SW 1271 (cell line): Measurements from ENCODE around the gene KIF5A.
"Not testable (repeated sequence)": the region's sequence is repeated elsewhere in the genome, so short reads cannot be mapped to it uniquely, and the experiment has no call there.

Experiments
- DNase-seq, 2 experiments: peaks; one replicate each; lab custom pipeline; 2025; lab: John Stamatoyannopoulos, UW

Gene KIF5A

GRCh38 chr12:57584050-57584449 lies 34.2 kb downstream of the KIF5A start:
- DNase-seq = no peak

GRCh38 chr12:57584690-57585089 lies 34.8 kb downstream of the KIF5A start:
- no peak for DNase-seq

DNA sequence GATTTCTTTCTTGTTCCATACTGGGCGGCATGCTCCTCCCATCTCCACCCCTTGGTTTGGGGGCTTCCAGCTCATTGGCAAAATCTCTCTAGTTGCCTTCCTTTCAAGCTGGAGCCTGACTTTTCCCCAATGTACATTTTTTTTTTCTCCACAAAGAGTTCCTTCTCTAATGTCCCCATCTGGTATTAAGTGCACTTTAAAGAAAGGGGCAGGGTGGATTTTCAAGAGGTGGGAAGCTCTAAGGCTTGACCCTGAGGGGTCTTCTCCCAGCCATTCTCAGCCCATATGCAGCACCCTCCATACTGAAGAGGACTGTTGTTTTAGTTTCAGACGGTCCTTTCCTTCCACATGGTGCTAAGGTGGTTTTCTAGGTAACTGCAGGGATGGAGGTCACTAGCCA lies 35.3 kb downstream of the KIF5A start:
- DNase-seq = no peak

- no peak for DNase-seq
Observed at GRCh38 chr12:57586128-57586527, 36.3 kb downstream of the KIF5A start.

DNA sequence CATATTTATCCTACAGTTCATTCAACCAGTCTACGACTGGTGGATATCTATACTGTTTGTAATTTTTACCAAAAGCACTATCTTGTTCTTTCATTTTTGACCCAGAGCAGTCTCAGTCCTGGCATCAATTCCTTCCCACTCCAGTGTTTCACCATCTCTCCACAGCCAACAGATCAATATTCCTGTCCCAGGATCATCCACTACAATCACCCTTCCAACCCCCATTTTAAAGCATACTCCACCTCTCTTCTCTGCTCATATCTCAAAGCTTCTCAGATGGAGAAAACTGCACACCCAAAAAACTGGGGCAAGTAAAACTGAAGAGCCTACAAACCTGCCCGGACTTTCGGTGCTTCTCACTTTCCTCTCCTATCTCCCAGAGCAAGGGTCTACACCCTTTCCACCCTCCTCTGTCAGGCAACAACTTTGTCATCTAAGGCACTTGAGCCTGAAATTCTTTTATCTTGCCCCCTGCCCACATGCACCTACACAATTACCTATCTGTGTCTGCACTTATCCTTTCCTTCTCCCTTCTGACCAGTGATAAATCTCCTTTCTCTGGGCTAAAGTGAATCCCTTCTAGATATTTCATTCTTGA lies 37.1 kb downstream of the KIF5A start:
- DNase-seq = no peak

DNA sequence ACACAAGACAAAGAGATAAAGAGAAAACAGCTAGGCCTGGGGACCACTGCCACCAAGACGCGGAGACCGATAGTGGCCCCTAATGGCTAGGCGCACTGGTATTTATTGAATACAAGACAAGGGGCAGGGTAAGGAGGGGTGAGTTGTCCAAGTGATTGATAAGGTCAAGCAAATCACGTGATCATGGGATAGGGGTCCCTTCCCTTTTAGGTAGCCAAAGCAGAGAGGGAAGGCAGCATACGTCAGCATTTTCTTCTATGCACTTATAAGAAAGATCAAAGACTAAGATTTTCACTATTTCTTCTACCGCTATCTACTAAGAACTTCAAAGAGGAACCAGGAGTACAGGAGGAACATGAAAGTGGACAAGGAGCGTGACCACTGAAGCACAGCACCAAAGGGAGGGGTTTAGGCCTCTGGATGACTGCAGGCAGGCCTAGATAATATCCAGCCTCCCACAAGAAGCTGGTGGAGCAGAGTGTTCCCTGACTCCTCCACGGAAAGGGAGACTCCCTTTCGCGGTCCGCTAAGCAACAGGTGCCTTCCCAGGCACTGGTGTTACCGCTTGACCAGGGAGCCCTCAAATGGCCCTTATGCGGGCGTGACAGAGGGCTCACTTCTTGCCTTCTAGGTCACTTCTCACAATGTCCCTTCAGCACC lies 39.2 kb downstream of the KIF5A start:
- DNase-seq = not testable (repeated sequence)

GRCh38 chr12:57590479-57590863 lies 40.6 kb downstream of the KIF5A start:
- no peak for DNase-seq

- DNase-seq = peak in 1 of 2 experiments; percentile 63
Observed at GRCh38 chr12:57590864-57591781, 41.3 kb downstream of the KIF5A start, which contains the start of gene PIP4K2C. Gene PIP4K2C, plus strand, starts transcription at chr12:57591192. Its CDS starts 98 bp downstream, at chr12:57591290.

DNA sequence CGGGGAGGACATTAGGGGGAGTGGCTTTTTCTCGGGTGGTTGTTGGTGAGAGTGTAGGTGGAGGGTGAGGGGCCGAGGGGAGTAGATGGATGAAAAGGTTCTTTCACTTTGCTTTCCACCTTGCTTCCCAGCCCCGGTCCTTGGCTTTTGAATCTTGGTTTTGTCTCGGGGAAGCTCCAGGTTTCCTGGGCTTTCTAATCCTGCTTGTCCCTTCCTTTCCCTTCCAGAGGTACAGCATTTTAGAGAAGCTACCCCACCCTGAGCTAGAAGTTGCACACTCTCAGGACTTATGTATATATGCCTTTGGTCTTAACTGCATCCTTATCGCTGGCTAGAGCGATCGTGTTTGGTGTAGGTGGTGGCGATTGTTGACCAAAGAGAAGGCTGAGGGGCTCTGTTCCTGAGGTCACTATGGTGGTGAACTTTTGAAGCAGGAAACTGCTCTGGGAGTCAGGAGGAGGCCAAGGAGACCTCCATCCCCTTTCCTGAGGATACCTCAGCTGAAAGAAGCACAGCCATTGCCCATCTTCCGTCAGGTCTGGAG lies 42.0 kb downstream of the KIF5A start:
- DNase-seq = no peak

GRCh38 chr12:57592551-57593165 lies 42.8 kb downstream of the KIF5A start:
- DNase-seq = no peak

DNA sequence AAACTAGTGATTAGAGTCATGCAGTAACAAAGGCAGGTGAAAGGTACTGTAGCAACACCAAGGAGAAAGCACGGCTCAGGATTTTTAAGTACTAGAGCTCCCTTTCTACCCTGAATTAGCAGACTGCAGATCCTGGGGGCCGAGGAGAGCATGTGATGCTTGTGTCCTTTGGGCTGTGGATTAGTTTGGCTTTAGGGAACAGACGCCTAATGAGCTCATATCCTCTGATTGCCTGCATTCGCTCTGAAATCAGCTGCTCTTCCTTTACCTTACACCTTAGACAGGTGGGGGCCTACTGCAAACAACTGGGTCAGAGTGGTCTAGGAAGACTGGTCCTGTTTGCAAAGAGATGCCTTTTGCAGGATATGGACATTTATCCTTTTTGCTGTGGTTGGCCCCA lies 43.3 kb downstream of the KIF5A start:
- DNase-seq = no peak

GRCh38 chr12:57600395-57600794 lies 50.6 kb downstream of the KIF5A start:
- DNase-seq = no peak

- no peak for DNase-seq
Observed at GRCh38 chr12:57602544-57602943, 52.7 kb downstream of the KIF5A start.

- no peak for DNase-seq
Observed at GRCh38 chr12:57603324-57603723, 53.5 kb downstream of the KIF5A start.

GRCh38 chr12:57603815-57604453 lies 54.1 kb downstream of the KIF5A start:
- DNase-seq = no peak

- peak in 1 of 2 experiments; percentile 28 for DNase-seq
Observed at GRCh38 chr12:57604454-57604991, 54.7 kb downstream of the KIF5A start, which contains the start of gene DTX3. Gene DTX3, plus strand, starts transcription at chr12:57604824. Its CDS starts 1,694 bp downstream, at chr12:57606518.

DNA sequence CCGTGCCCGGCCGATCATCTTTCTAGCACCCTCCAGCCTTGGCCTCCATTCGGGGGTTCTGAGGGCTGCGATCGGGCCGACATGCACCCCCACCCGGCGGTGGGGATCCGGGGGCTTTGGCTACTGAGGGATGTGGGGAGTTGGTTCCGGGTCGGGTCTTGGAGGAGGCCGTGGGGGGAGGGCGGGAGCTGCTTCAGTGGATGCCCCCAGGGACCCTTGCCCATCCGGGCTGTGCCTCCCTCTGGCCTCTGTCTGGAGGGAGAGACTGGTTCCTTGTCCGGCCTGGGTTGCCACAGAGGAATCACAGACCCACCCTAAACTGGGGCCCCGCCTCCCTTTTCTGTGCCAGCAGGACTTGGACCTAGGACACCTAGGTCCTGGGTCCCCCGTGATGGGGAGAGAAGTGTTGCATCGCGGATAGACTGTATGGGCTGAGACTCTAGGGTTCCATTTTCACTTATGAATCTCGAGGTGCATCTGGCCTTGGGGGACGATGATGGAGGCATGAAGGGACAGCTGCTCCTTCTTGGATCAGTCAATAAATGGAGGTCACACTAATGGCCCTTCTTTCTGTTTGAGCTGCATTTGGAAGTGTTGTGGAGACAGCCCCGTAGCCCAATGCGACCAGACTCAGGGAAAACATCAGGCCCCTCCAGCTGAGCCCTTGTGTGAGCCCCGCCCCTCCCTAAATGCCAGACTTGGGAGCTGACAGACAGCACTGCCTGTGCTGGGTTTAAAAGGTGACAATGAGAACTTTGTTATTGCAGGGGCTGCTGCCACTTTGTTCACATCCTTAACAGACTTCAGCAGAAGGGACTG lies 55.4 kb downstream of the KIF5A start:
- DNase-seq = peak in 1 of 2 experiments; percentile 8

GRCh38 chr12:57605811-57606311 lies 56.0 kb downstream of the KIF5A start:
- no peak for DNase-seq

DNA sequence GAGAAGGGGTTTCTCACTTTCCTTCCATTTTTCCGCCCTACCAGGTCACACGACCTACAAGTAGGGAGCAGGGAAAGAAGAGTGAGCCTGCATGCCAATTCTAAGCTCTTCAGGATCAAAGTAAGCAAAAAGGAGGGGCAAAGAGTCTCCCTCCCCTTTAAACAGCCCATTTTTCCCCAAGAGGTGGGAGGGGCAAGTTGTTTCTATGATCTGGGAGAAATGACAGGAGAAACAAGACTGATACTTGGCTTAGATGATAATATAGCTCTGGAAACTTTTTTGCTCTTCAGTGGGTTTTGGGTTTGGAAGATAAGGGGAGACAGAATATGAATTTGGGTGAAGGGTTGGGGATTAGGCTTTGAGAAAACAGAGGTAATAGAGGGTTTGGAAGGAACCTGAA lies 56.6 kb downstream of the KIF5A start:
- DNase-seq = no peak

- DNase-seq = no peak
Observed at GRCh38 chr12:57606821-57607220, 57.0 kb downstream of the KIF5A start.
